GM21825 (cell line): ENCODE results near the gene FGF14.
"Not testable (repeated sequence)": the region's sequence is repeated elsewhere in the genome, so short reads cannot be mapped to it uniquely, and the experiment has no call there.

Source experiments
- ATAC-seq: cut with Tn5 transposase; IDR thresholded peaks from one replicate; pipeline ENCODE4 v1.9.1; 2021; ENCODE audit warnings: mild to moderate bottlenecking, moderate library complexity; ENCODE audit not compliant: unreplicated experiment

FGF14 gene

DNA sequence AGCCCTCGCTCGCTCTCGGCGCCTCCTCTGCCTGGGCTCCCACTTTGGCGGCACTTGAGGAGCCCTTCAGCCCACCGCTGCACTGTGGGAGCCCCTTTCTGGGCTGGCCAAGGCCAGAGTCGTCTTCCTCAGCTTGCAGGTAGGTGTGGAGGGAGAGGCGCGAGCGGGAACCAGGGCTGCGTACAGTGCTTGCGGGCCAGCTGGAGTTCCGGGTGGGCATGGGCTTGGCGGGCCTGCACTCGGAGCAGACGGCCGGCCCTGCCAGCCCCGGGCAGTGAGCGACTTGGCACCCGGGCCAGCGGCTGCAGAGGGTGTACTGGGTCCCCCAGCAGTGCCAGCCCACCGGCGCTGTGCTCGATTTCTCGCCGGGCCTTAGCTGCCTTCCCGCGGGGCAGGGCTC, 333.5 kb downstream of the FGF14 start:
- ATAC-seq, result not testable (repeated sequence)

DNA sequence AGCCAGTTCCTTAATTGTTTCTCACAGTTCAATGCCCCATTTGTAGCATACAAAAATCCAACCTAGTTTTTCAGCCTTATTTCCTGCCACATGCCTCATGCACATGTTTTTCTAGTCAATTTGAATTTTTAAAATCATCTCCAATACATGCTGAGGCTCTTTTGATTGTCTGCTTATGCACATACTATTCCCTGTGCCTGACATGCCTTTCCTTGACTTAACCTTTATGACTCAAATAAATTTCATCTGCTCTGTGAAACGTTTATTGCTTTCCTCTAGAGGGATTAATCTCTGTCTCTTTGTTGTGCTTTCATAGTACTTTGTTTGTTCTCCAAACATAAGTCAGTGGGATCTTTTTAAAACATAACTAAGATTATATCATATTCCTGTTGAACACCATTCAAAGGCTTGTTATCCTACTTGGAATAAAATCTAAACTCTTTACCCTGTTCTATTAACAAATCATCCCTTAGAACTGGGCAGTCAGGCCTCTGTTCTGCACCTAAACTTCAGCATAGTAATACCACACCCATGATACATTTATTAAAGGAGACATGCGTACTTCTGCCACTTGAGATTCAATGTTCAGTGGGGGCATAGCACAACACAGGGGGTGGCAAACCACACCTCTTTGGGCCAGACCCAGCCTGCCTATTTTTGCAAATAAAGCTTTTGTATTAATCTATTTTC, 346.6 kb downstream of the FGF14 start:
- no peak for ATAC-seq

DNA sequence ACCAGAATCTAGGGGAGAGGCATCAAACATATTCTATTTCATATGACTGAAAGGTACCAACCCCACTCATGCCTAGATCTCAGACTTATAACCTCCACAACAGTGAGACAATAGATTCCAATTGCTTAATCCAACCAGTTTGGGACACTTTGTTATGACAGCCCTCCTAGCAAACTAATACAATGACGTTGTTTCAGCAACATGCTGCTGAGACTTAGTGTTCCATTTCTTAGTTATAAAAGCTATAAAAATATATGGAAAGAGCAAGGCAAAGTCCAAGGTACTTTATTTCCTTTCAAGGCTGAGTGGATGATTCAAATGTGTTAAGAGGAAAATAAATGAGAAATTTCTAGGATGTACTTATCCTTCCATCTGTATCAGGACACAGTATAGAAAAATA, 352.0 kb downstream of the FGF14 start:
- ATAC-seq, result no peak

DNA sequence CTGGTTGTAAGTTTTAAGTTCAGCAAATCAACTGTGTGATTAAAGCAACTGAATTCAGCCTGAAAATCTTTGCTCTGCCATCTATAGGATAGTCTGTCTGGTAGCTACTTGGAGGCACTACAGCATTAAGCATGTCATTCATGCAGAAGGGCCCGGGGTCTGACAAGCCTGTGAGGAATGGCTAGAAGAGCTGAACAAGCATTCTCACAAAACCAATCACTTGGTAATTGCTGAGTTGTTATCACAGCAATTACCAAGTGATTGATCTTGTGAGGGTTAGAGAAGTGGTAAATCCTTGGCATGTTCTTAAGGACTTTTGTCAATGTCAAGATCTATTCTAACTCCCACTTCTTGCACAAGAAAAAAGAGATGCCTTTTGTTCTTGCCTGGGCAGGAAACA, 356.1 kb downstream of the FGF14 start:
- ATAC-seq, result no peak

DNA sequence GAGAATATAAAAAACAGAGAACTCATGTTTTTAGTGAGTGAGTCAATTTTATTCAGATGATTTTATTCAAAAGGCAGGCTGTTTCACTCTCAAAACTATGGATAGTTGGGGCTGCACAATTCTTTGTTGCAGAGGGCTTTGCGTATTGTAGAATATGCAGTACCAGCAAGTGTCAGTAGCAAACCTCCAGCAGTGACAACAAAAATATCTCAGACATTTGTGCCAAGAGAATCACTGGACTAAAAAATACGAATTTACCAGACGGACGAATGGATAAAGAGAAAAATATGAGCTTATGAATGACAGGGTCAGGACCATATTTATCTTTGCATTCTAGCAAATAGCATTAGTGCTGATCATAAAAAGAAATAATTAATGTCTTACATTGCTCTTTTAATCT, 359.1 kb downstream of the FGF14 start:
- no peak for ATAC-seq

DNA sequence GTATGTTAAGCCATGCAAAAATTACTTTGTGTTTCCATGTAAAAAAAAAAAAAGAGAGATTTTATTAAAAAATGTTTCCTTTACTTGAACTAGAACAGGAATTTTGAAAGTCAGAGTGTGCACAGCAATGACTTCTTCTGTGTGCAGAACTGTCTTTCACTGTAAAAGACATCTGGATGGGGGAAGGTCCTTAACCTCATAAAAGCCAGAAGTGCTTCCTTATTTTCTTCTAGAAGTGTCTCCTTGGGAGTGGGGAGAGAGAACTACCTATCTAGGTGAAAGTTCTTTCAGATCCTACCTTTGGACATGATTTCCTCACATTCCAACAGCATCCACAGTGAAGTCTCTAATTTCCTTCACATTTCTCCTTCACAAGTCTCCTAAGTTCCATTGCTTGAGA, 360.3 kb downstream of the FGF14 start:
- ATAC-seq, result no peak

DNA sequence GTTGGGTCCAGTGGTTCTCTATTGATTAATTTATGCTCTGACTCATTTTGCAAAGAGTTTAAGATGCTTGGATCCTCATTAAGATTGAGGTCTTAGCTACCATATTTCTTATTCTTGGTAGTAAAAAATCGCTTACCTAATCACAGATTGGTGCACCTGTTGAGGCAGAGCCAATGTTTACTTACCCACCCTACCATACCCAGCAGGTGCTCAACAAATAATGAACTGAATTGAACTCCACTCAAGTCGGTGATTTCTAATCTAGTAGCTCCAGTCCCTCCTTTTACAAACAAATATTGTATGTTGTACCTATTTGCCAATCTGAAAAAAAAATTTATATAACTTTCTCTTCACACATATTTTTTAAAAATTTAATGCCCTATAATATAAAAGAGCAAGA, 361.0 kb downstream of the FGF14 start:
- no peak for ATAC-seq

DNA sequence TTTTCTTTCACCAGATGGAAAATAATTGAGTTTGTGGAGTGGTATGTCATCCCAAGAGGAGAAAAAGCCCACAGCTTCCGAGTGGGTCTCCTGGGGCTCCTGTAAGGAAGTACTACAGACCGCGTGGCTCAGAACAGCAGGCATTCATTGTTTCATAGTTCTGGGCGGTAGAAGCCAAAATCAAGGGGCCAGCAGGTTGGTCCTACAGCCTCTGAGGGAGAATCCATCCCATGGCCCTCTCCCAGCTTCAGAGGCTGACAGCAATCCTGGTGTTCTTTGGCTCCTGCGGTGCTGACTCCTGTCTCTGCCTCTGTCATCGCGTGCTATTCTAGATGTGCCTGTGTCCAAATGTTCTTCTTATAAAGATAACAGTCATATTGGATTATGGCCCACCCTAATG, 362.6 kb downstream of the FGF14 start:
- no peak for ATAC-seq

DNA sequence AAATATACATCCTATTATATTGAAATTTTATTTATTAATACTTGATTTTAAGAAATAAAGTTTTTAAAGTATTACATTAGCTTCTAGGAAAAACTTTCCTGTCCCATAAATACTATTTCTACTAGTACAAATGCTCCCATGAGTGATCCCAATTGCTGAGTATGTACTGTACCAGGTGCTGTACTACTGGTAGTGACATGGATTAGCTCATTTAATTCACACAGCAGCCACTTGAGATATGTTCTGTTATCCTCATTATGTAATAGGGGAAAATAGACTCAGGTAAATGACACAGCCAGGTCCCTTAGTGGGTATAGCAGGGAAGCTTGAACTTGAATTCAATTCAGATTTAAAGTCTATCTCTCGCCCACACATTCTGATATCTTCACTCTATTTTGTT, 363.1 kb downstream of the FGF14 start:
- ATAC-seq, result no peak

DNA sequence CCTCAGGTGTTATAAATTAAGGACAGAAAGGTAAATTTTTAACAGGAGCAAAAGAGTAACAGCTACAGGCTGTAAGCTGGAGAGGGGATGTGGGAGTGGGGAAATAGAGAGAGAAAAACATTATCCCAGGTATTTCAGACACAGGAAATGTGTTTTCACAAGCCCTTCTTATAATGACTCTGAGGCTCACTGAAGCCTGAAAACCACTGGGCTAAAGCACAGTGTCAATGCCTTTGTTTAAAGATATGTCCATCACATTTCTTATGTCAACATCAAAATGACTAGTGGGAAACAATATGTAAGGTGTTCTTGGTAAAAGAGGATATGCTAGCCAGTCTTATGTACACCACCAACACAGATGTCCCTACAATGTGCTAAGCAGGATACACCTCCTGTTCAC, 365.9 kb downstream of the FGF14 start:
- ATAC-seq, result no peak

DNA sequence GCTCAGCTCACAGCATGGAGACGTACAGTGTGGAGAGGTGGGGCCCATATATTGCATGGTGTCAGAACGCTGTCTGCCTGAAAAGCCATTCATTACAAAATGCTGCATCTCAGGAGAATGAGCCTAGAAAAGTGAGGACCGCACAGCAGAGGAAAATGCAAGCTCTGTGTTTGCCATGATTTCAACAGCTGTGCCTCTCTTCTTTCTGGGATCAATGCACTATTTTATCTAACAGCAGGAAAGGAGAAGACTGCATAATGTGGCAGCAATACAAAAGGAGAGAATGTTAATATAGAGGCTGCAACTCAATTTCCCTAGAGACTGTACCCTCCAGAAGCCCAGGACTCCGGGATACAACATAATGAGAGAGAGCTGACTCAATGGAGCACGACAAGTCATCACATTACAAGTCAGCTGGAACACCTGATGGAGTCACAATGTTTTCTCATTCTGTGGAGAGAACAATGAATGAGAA, 368.0 kb downstream of the FGF14 start:
- ATAC-seq, result no peak

DNA sequence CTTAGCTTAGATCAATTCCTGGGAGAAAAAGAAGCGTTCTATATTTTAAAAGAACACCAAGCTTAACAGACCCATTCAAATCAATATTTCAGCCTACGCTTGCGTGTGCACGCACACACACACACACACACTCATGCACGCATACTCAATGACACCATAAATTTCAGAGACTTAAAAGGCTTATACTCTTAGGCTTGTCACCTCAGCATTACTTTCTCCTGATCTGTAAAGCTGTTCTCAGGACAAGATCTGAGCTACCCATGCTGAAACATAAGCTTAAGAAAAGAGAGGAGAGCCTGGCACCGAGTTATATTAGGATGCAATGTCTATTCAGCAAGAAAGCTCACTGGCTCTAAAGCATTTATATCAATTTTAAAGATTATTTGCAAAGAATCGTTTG, 368.5 kb downstream of the FGF14 start:
- ATAC-seq, result no peak

DNA sequence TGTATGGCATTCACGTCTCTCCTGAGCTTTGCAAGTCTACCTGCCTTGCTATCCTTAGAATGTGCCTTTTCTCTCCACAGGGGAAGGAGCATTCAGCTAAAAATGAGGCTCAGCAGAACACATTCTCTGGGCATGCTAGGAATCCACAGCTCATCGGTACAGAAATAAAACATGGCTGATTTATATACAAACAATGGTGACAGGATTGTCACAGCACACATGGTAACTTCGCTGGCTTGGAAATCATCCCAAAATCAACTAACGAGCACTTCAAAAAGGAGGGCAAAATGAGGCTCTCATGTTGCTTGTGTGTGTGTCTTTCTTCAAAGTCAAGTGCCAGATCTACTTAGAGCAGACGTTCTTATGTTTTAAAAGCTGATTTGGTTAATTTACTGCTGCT, 373.0 kb downstream of the FGF14 start:
- no peak for ATAC-seq

DNA sequence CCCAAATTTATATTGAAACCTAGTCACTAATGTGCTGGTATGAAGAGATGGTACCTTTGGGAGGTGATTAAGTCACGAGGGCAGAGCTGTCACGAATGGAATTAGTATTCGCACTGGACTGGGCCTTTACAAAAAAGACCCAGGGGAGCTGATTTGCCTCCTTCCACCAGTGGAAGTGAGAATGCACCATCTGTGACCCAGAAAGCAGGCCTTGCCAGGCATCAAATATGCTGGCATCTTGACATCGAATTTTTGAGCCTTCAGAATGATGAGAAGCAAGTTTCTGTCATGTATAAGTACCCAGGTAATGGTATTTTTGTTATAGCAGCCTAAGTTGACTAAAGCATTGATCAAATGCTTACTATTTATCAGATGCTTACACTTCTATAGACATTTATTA, 373.6 kb downstream of the FGF14 start:
- no peak for ATAC-seq

DNA sequence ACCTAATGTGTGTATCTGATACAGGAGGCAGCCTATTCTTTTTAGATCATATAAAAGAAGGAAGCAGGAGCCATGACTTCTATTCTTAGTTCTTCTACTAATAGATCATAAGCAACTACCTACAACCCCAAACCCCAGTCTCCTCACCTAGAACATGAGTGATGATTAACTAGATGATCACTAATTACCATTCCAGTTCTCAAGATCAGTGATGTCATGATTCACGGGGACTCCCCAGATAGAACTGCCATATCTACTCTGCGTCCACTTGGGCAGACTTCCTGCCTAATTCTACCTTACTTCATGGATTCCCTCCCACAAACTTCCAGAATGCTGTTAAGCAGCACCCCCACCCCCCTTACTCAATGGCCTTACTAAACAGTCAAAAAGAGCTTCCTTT, 380.1 kb downstream of the FGF14 start:
- ATAC-seq, result no peak

DNA sequence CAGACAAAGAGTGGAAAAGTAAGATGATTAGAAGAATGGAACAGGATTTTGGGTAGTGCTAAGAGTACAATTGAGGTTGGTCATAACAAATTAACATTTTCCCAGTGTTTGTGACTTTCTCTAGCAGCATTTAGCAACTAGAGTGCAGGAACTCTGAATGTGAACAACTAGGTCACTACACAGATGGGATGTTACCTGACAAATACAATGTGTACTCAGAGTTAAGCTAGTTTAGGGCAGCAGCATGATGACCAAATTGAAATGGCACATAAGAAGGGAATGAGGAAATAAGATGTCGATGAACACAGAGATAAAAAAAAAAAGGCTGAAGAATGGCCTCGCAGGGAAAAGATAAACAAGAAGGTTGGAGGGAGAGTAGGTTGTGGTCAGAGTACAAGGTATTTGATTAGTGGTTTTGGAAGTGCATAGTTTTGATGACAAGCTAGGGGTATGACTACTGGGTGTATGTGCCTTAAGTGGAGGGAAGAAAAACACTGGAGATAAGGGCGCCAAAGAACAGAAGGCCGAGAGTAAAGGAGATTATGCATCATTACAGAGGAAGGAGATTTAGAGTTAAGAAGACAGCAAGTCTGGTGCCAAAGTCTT, 381.1 kb downstream of the FGF14 start:
- ATAC-seq, result no peak

DNA sequence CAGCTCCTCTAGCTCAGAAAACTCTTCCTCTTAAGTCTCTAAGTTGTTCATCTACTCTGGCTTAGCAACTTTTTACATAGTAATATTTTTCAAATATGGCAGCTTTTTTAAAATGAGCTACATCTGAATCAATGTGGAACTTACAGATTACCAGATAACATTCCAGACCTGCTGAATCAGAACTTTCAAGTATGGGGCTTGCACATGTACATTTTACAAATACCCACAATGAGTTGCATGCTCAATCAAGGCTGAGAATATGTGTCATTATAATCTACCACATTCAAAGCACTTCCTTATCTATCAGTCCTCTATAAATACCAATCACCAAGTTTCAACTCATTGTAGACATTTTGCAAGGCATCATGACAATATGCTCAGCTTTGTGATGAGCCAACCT, 383.1 kb downstream of the FGF14 start:
- no peak for ATAC-seq

DNA sequence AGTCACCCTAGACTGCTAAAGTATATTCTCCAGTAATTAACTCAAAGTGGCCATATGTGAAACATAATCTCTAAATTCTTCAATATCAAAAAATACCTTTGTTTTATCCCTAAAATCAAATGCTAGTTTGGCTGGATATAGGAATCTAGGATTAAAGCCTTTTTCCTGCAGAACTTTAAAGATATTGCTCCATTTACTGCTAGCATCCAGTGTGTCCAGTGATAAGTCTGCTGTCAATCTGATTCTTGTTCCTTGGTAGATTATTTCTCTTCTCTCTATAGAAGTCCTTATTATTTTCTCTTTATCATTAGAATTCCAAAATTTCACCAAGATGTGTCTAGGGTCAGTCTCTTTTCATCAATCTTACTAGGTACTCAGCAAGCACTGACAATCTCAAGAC, 384.6 kb downstream of the FGF14 start:
- no peak for ATAC-seq

DNA sequence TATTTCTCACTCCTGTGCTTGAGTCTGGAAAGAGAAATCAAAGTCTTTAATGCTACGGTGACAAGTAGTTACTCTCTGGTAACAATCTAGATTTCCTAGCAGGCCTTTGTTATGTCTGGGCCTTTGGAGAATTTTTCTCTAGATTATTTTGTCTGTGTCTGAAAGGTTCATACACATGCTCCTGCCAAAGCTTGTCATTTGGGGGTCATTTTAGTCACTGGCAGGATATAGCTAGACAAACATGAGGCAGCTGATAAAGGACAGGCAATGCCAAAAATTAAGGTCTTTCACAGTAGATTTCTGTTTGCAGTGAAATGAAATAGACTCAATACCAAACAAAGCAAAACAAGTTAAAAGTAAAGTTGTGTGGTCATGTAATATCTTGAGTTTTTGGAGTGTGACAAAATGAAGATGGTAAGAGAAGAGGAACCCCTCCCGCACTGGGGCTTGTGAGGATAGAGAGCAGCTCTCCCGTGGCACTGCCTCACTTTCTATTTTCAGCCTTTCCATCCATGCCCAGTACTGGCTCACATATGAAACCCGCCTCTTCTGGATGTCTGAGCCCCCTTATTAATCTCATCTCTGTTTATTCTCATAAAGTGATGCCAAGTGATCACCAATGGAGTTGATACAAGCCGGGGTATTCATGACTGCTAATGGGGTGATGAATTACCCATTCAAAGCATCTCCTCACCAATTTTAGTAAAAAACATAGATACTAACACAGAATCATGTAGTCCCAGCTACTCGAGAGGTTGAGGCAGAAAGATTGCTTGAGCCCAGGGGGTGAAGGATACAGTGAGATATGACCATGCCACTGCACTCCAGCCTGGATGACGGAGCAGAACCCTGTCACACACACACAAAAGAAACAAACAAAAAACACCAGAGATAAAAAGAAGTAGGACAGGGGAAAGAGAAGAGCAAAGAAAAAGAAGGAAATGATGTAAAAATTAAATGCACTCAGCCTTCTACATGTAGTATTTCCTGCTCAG, 389.3 kb downstream of the FGF14 start:
- no peak for ATAC-seq

DNA sequence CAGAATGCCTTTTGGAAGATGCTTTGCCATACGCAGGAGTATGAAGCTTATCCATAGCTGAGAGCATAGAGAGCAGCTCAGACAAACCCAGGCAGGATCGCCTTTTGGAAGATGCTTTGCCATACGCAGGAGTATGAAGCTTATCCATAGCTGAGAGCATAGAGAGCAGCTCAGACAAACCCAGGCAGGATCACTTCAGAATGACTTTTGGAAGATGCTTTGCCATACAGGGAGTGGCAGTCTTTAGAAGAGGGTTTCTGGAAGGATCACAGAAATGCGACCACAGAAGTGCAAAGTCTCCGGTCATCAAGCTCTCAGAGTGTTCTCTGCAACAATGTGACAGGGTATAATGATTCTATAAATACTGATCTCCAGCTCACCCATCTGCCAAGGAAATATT, 390.4 kb downstream of the FGF14 start:
- ATAC-seq, result not testable (repeated sequence)

DNA sequence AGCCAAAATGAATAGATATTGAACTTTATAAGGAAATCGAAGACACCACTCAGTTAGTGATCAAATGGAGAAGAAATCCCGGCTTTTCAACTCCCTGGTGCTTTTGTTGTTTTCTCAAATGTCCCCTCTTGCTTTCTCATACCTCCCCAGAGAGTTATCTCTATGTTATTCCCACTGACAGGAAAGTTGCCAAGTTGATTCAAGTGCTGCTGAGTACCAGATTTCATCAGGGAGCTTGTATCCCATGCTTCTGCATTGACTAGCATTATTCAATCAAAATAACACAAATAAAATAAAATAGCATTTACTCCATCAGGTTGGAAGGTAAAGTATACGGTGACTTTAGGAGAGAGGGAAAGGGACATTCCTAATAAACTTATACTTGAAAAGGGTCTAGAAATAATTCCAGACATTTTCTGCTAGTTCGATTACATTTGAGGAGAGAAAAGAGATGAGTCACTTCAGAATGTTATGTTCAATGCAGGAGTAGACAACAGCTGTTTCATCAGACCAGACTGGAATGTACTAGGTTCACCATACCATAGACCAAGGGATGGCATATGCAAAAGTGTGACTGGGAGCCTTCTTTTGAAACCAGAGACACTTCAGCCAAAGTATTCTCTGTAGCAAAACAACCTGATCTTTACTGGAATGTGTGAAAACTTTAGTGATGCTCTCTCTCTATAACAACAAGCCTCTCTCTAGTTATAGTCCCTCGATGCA, 397.8 kb downstream of the FGF14 start:
- ATAC-seq, result no peak
